ENCODE data around the gene SLC17A1. TPM values are rescaled to one million over a fixed set of nuclear protein-coding genes. Genes with fewer than 3 reads are reported as not detected.
"Not testable (repeated sequence)": the region's sequence is repeated elsewhere in the genome, so short reads cannot be mapped to it uniquely, and the experiment has no call there.

SLC17A1 gene
- total RNA-seq, 1 donor from 2014 or later, result not detected

DNA sequence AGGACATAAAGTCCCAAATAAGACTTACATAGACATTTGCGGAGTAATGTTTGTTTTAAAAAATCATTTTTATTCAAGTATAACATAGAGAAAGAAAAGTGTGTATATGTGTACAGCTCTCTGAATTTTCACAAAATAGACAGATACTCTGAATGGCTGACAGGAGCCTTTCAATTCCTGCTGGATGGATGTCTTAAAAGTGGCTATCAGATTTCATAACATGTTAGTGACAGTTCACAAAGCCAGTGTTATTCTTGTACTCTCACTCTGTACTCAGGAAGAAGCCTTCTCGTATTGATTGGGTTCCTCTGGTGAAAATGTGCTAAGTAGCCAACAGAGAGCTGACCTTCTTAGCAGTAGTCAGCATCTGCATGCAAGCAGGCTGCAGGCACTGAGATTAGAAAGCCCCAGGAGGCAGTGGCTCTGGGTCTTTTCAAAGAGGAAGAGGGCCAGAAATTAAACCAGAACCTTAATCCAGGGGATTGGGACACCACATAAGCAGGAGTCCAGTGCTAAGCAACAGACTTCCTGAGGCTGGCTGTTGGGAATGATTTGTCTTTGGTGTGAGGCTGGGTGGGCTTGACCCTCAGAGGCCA is 57.6 kb downstream of the SLC17A1 start:
- DNase-seq (ENCODE audit: low spot score), result no peak
- H3K27ac Mint-ChIP-seq, result no peak overlapping the region
- no peaks in the 10 kb centered on the region for H3K9me3 Mint-ChIP-seq
- no peaks in the 10 kb centered on the region for H3K36me3 Mint-ChIP-seq (ENCODE audit: low read depth)
- H3K4me3 Mint-ChIP-seq, result no peak overlapping the region
- H3K4me1 Mint-ChIP-seq (ENCODE audit: low read depth), result peaks cover 21% of the 10 kb centered on the region
- H3K27me3 Mint-ChIP-seq (ENCODE audit: insufficient read depth), result peaks cover 4% of the 10 kb centered on the region
- intact Hi-C loops (cut with micrococcal nuclease), result no loop called here

DNA sequence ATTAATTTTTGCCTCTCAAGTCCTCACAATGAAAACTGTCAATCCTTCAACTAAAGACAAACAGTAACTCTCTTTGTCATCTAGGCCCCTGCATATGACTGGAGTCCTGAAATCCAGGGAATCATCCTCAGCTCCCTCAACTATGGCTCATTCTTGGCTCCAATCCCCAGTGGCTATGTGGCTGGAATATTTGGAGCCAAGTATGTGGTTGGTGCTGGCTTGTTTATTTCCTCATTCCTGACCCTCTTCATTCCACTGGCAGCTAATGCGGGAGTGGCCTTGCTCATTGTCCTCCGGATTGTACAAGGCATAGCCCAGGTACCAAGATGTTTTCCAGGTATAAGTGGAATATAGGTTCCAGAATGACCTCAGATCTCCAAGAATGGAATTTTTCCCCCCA is 61.9 kb downstream of the SLC17A1 start:
- no peaks in the 10 kb centered on the region for H3K4me1 Mint-ChIP-seq (ENCODE audit: low read depth)

DNA sequence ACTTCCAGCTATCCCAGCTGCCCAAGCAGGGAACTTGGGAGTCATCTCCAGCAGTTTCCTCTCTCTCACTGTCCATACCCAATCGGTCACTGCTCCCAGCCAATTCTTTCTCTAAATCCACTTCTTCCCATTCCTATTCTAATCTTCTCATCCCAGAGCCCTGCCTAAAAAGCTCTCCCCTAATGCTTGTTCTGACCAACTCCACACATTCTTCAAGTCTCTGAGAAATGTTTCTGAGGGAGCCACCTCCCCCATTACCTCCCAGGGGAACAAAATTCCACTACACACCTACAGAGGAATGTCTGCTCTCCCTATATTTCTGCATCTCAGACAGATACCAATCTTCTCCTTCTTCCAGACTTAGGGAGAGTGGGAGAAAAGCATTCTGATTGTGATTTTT is 63.3 kb downstream of the SLC17A1 start:
- Mint-ChIP-seq H3K4me3 (no peak overlapping the region), H3K27ac (no peak overlapping the region), H3K4me1 (ENCODE audit: low read depth) (no peaks in the 10 kb centered on the region), H3K27me3 (ENCODE audit: insufficient read depth) (peaks cover 11% of the 10 kb centered on the region), H3K36me3 (ENCODE audit: low read depth) (no peaks in the 10 kb centered on the region), H3K9me3 (no peaks in the 10 kb centered on the region)
- intact Hi-C loops (cut with micrococcal nuclease), result no loop called here
- no peak for DNase-seq (ENCODE audit: low spot score)

More for the DNA sequence above, 61.9 kb downstream of the SLC17A1 start:
- Mint-ChIP-seq H3K27ac (no peak overlapping the region), H3K27me3 (ENCODE audit: insufficient read depth) (peaks cover 11% of the 10 kb centered on the region), H3K9me3 (no peaks in the 10 kb centered on the region), H3K4me3 (no peak overlapping the region), H3K36me3 (ENCODE audit: low read depth) (no peaks in the 10 kb centered on the region)
- intact Hi-C loops (cut with micrococcal nuclease), result no loop called here
- DNase-seq (ENCODE audit: low spot score), result no peak

DNA sequence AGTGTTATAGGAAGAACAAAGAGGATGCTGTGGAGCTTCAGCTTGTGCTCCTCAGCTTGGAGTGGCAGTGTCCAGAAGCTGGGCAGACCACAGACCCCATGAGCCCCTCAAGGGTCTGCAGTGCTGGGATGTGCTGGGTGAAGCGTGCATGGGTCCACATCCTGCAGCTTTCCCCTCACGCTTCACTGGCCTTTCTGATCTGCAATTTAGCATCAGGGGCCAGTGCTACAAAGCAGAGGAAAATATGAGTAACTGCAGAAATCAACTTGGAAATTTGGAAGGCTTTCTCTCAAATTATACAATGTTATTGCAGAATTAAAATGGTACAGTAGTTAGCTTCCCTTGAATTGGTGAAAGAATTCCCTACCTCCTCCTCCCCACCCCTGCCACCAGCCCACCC is 67.2 kb downstream of the SLC17A1 start:
- Mint-ChIP-seq H3K4me3 (no peak overlapping the region), H3K36me3 (ENCODE audit: low read depth) (no peaks in the 10 kb centered on the region), H3K9me3 (no peaks in the 10 kb centered on the region), H3K27ac (no peak overlapping the region), H3K4me1 (ENCODE audit: low read depth) (no peaks in the 10 kb centered on the region), H3K27me3 (ENCODE audit: insufficient read depth) (peaks cover 11% of the 10 kb centered on the region)
- no peak for DNase-seq (ENCODE audit: low spot score)
- intact Hi-C loops (cut with micrococcal nuclease), result no loop called here

DNA sequence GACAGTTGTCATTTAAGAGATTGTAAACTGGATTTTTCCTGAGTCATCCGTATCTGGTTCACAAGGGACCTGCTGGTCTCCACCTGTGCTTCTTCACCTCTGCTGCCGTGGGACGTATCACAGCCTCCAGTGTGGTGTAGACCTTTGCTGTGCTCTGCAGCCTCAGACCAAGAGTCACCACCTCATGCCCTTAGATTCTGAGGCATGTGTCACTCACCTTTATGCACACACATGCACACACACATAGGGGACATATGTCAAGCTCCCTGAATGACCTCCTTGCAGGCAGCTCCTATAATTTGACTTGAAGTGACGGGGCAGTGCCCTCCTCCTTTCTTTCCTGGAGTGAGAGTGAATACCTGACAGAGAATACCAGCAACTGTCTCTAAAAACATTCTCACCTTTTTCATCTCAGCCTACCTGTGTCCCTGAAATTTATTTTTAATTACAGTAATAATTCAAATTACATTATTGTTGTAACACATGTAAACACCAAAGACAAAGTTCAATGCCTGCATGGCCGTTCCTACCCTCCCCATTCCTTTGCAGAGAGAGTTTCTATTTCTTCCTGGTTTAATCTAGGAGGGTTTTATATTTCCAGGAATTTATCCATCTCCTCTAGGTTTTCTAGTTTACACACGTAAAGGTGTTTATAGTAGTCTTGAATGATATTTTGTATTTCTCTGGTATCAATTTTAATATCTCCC is 73.8 kb downstream of the SLC17A1 start:
- Mint-ChIP-seq H3K27ac (no peak overlapping the region), H3K36me3 (ENCODE audit: low read depth) (no peaks in the 10 kb centered on the region), H3K9me3 (no peaks in the 10 kb centered on the region), H3K27me3 (ENCODE audit: insufficient read depth) (peaks cover 14% of the 10 kb centered on the region), H3K4me3 (no peak overlapping the region), H3K4me1 (ENCODE audit: low read depth) (no peaks in the 10 kb centered on the region)
- intact Hi-C loops (cut with micrococcal nuclease), result no loop called here
- no peak for DNase-seq (ENCODE audit: low spot score)

DNA sequence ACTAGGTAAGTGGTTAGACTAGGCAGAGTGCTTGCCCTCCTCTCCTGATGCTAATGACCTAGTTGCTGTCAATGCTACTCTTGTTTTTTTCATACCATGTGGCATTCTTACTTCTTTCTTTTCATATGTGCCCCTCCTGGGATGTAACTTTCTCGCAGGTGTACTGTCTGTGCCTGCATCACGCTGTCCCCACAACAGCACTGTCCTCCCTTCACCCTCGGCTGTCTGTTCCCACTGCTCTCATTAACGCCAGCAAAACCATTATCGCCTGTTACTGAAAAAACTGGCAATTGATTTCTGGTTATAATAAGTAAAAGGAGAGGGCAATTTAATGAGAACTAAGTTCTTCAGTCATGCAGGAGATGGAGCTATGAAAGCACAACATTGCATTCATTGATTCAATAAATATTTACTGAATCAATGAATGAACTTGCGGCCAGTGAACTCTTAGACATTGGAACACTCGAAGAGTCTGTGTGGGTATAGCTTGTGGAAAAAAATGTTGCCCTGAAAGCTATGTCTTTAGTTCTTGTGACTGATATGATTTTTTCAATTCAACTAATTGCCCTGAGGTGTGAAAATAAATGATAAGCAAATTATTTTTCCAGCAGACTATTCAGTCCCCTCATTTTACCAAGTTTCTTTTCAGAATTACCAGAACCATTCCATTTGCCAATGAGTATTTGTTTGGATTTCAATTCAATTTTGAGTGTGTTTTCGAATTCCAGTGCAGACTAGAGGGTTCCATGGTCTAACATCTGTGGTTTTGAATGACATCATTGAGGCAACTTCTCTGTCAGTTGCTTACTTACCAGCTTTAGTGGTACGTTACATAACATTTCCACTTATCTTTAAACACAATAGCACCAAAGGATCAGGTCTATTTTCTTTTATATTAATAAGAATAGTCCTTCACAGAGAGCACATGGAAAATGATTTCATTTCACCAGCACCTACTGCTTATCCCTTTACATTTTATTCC is 75.2 kb downstream of the SLC17A1 start:
- Mint-ChIP-seq H3K36me3 (ENCODE audit: low read depth) (no peaks in the 10 kb centered on the region), H3K27me3 (ENCODE audit: insufficient read depth) (peaks cover 13% of the 10 kb centered on the region)
- intact Hi-C loops (cut with micrococcal nuclease), result no loop called here

DNA sequence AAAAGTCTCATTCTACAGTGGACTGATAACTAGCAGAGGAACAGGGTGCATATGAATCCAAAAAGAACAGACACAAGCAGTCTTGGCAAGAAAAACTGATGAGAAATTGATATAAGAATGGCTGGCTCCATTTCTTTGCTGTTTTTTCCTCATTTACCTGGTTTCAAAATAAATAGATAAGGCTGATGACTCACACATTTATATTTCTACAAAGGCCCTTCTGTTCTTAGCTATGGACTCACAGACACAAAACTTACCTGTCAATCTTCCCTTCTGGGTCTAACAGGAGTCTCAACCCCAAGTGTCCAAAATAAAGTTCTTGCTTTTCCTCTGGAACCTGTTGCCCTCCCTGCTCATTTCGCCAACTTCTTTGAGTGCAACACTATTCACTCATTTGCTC is 76.4 kb downstream of the SLC17A1 start:
- Mint-ChIP-seq H3K27me3 (ENCODE audit: insufficient read depth) (peaks cover 11% of the 10 kb centered on the region), H3K4me1 (ENCODE audit: low read depth) (no peaks in the 10 kb centered on the region), H3K27ac (no peak overlapping the region), H3K36me3 (ENCODE audit: low read depth) (no peaks in the 10 kb centered on the region), H3K9me3 (no peaks in the 10 kb centered on the region), H3K4me3 (no peak overlapping the region)
- intact Hi-C loops (cut with micrococcal nuclease), result no loop called here
- DNase-seq (ENCODE audit: low spot score), result no peak

More for the DNA sequence above, 75.2 kb downstream of the SLC17A1 start:
- H3K4me3 Mint-ChIP-seq, result no peak overlapping the region
- no peak for DNase-seq (ENCODE audit: low spot score)
- no peaks in the 10 kb centered on the region for H3K4me1 Mint-ChIP-seq (ENCODE audit: low read depth)
- H3K27ac Mint-ChIP-seq, result no peak overlapping the region
- H3K9me3 Mint-ChIP-seq, result no peaks in the 10 kb centered on the region

DNA sequence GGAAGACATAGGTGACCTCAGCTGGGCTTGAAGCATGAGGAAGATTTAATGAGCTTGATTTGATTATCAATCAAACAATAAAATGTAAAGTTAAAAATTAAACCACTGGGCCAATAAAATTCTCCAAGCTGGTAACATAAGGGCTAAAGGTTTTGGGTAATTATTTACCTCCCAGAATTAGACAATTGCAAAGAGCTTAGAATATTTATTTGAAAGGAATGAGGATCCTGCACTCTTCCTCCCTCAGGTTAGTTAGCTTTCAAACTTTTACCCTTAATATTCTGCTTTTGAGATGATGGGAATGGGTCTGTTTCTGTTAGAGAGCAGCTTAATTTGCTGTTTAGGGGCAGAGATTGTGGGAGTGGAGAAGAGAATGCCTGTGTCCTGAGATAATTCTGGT is 77.3 kb downstream of the SLC17A1 start, which contains the start of gene SLC17A4:
Gene SLC17A4 (plus strand): TSS at position 208 of the 400 bp plus-strand sequence. CDS start 7,221 bp downstream, outside the sequence.
- Mint-ChIP-seq H3K4me3 (no peak within 1 kb of the TSS), H3K4me1 (ENCODE audit: low read depth) (no peaks in the 10 kb centered on the region), H3K9me3 (no peaks in the 10 kb centered on the region), H3K36me3 (ENCODE audit: low read depth) (no peaks in the 10 kb centered on the region), H3K27me3 (ENCODE audit: insufficient read depth) (peaks cover 11% of the 10 kb centered on the region), H3K27ac (no peak within 1 kb of the TSS)
- intact Hi-C loops (cut with micrococcal nuclease), result no loop called here
- no peak for DNase-seq (ENCODE audit: low spot score)

DNA sequence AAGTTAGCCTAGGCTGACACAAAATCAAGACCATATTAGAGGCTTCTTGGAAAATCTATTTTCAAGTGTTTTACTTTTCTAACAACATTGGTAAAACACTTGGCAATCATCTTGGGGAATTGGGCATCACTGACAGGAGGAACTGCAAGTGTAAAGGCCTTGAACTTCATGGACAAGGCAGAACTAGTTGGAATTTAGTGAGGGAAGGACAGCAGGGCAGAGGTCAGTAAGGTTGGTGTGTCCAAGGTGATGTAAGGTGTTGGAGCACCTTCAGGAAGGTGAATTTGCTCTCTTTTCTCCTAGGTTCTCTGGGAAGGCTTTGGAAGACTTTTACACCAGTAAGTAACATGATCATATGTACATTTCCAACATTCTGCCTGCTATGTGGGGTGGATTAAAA is 78.8 kb downstream of the SLC17A1 start:
- DNase-seq (ENCODE audit: low spot score), result no peak
- H3K4me3 Mint-ChIP-seq, result no peak overlapping the region
- intact Hi-C loops (cut with micrococcal nuclease), result no loop called here
- H3K9me3 Mint-ChIP-seq, result no peaks in the 10 kb centered on the region
- H3K27ac Mint-ChIP-seq, result no peak overlapping the region
- peaks cover 9% of the 10 kb centered on the region for H3K27me3 Mint-ChIP-seq (ENCODE audit: insufficient read depth)
- no peaks in the 10 kb centered on the region for H3K36me3 Mint-ChIP-seq (ENCODE audit: low read depth)
- H3K4me1 Mint-ChIP-seq (ENCODE audit: low read depth), result no peaks in the 10 kb centered on the region

DNA sequence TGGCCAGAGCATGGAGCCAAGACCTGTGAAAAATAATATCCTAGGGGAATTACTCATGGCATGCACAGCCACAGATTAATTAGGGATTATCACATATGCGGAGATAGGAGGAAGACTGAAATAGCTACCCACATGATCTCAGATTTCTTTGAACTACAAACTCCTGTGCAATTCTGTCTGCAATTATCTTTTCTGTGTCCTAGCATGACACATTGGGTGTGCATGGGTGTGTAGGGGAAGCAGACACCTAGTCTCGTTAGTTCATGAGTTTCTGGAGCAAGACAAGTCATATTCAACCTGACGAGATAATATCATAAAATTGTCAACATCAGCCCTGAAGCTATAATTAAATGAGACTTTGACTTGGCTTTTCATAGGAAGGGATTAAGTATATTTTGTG is 80.9 kb downstream of the SLC17A1 start:
- H3K4me1 Mint-ChIP-seq (ENCODE audit: low read depth), result no peaks in the 10 kb centered on the region
- H3K27ac Mint-ChIP-seq, result no peak overlapping the region
- DNase-seq (ENCODE audit: low spot score), result no peak
- intact Hi-C loops (cut with micrococcal nuclease), result no loop called here
- peaks cover 7% of the 10 kb centered on the region for H3K27me3 Mint-ChIP-seq (ENCODE audit: insufficient read depth)
- H3K36me3 Mint-ChIP-seq (ENCODE audit: low read depth), result no peaks in the 10 kb centered on the region
- no peak overlapping the region for H3K4me3 Mint-ChIP-seq
- no peaks in the 10 kb centered on the region for H3K9me3 Mint-ChIP-seq

DNA sequence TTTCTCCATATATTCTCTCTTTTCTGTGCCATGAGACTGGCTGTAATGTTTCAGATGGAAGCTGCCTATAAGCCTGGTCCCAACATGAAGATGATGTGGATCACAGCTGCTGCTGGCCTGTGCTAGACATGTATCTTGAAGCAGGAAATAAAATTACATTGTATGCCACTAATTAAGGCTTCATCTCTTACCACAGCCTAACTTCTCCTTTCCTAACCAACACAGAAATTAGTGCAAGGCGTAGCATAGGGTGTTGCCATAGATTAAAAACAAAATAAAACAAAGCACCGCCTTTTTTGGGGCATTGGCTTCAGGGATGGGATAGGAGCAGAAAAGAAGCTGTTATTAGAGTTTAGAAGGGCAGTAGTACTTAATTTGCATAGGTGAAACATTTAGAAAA is 82.0 kb downstream of the SLC17A1 start:
- intact Hi-C loops (cut with micrococcal nuclease), result no loop called here
- DNase-seq (ENCODE audit: low spot score), result no peak
- Mint-ChIP-seq H3K27me3 (ENCODE audit: insufficient read depth) (peaks cover 4% of the 10 kb centered on the region), H3K4me3 (no peak overlapping the region), H3K4me1 (ENCODE audit: low read depth) (no peaks in the 10 kb centered on the region), H3K27ac (no peak overlapping the region), H3K36me3 (ENCODE audit: low read depth) (no peaks in the 10 kb centered on the region), H3K9me3 (no peaks in the 10 kb centered on the region)

DNA sequence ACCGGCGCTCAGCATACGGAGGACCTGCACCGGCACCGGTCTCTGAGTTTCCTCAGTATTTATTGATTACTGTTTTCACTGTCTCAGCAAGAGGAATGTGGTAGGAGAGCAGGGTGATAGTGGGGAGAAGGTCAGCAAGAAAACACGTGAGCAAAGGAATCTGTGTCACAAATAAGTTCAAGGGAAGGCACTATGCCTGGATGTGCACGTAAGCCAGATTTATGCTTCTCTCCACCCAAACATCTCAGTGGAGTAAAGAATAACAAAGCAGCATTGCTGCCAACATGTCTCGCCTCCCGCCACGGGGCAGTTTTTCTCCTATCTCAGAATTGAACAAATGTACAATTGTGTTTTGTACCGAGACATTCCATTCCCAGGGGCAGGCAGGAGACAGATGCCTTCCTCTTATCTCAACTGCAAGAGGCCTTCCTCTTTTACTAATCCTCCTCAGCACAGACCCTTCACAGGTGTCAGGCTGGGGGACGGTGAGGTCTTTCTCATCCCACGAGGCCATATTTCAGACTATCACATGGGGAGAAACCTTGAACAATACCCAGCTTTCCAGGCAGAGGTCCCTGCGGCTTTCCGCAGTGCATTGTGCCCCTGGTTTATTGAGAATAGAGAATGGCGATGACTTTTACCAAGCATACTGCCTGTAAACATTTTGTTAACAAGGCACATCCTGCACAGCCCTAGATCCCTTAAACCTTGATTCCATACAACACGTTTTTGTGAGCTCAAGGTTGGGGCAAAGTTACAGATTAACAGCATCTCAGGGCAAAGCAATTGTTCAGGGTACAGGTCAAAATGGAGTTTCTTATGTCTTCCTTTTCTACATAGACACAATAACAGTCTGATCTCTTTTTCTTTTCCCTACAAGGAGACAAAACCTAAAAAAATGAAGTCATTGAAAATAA is 83.0 kb downstream of the SLC17A1 start:
- intact Hi-C loops (cut with micrococcal nuclease); H3K4me1 Mint-ChIP-seq (ENCODE audit: low read depth); H3K4me3 Mint-ChIP-seq; H3K9me3 Mint-ChIP-seq; H3K27ac Mint-ChIP-seq; H3K27me3 Mint-ChIP-seq (ENCODE audit: insufficient read depth); DNase-seq (ENCODE audit: low spot score); H3K36me3 Mint-ChIP-seq (ENCODE audit: low read depth): not testable (repeated sequence)

All from activated T-helper 1 cell treated with anti-CD3 and anti-CD28 coated beads, Interleukin-12 subunit alpha, Interleukin-12 subunit beta, Interleukin-2, Interleukin-4 antibody, amounts not matched to agents 30 ng/mL and 10 ng/mL and 1 ng/mL, durations not matched to agents 14 hours and 24 hours and 36 hours (primary cell).